SK-N-SH treated with all-trans-retinoic acid at 6 μM for 48 hours (cell line): ENCODE measurements around the gene VIT.

ENCODE experiments used
- ATAC-seq: fragments of 200-7000 bp; cut with Tn5 transposase; 3 replicates; pipeline ENCODE4 v1.9.1; 2020; ENCODE audit warnings: mild to moderate bottlenecking, moderate library complexity
- ARNTL ChIP-seq: fragments of 450-650 bp; formaldehyde crosslinking; IDR thresholded peaks from 2 replicates; pipeline ENCODE4 v1.5.0; 2020; ENCODE audit warnings: low read depth, mild to moderate bottlenecking, moderate library complexity, borderline replicate concordance
- BACH2 ChIP-seq: fragments of 250-450 bp; sonication (Bioruptor Pico); IDR thresholded peaks from 2 replicates; pipeline ENCODE4 v1.9.0; 2021; ENCODE audit warnings: mild to moderate bottlenecking, borderline replicate concordance
- ESRRG ChIP-seq: fragments of 250-450 bp; sonication (Bioruptor Pico); IDR thresholded peaks from 2 replicates; pipeline ENCODE4 v1.6.1; 2021; ENCODE audit warnings: mild to moderate bottlenecking
- GLIS3 ChIP-seq: fragments of 250-450 bp; sonication (Bioruptor Pico); IDR thresholded peaks from 2 replicates; pipeline ENCODE4 v1.5.0; 2020; ENCODE audit warnings: mild to moderate bottlenecking, moderate library complexity
- ISL1 ChIP-seq: fragments of 250-450 bp; sonication (Bioruptor Pico); IDR thresholded peaks from 2 replicates; pipeline ENCODE4 v2.1.2; 2022; ENCODE audit warnings: mild to moderate bottlenecking, moderate library complexity
- OSR1 ChIP-seq: fragments of 250-450 bp; sonication (Bioruptor Pico); IDR thresholded peaks from 2 replicates; pipeline ENCODE4 v1.8.0; 2022; ENCODE audit warnings: moderate library complexity, mild to moderate bottlenecking, inconsistent platforms
- PPARA ChIP-seq: fragments of 250-450 bp; sonication (Bioruptor Pico); IDR thresholded peaks from 2 replicates; pipeline ENCODE4 v1.5.0; 2020; ENCODE audit warnings: mild to moderate bottlenecking, borderline replicate concordance
- RARB ChIP-seq: fragments of 250-450 bp; sonication (Bioruptor Pico); IDR thresholded peaks from 2 replicates; pipeline ENCODE4 v1.8.0; 2021; ENCODE audit warnings: mild to moderate bottlenecking, moderate library complexity
- SNAI2 ChIP-seq: fragments of 250-450 bp; sonication (Bioruptor Pico); IDR thresholded peaks from 2 replicates; pipeline ENCODE4 v1.5.0; 2020; ENCODE audit warnings: mild to moderate bottlenecking, moderate library complexity
- TCF4 ChIP-seq: fragments of 250-450 bp; sonication (Bioruptor Pico); IDR thresholded peaks from 2 replicates; pipeline ENCODE4 v1.8.0; 2021; ENCODE audit warnings: mild to moderate bottlenecking, moderate library complexity, borderline replicate concordance
- TOX ChIP-seq: fragments of 250-450 bp; sonication (Bioruptor Pico); IDR thresholded peaks from 2 replicates; pipeline ENCODE4 v1.8.0; 2021; ENCODE audit warnings: mild to moderate bottlenecking, moderate library complexity, borderline replicate concordance
- ZFP3 ChIP-seq: fragments of 250-450 bp; sonication (Bioruptor Pico); IDR thresholded peaks from 2 replicates; pipeline ENCODE4 v1.5.0; 2020; ENCODE audit warnings: mild to moderate bottlenecking, moderate library complexity
- ZFP30 ChIP-seq: fragments of 450-650 bp; formaldehyde crosslinking; IDR thresholded peaks from 2 replicates; pipeline ENCODE4 v1.5.0; 2022; ENCODE audit warnings: mild to moderate bottlenecking, moderate library complexity
- ZNF565 ChIP-seq: fragments of 450-650 bp; formaldehyde crosslinking; conservative IDR thresholded peaks from 2 replicates; pipeline ENCODE4 v1.5.0; 2020; ENCODE audit warnings: low read depth, mild to moderate bottlenecking, moderate library complexity
- ZNF8 ChIP-seq: fragments of 450-650 bp; formaldehyde crosslinking; IDR thresholded peaks from 2 replicates; pipeline ENCODE4 v1.5.0; 2020; ENCODE audit warnings: mild to moderate bottlenecking, moderate library complexity
- TF ChIP-seq, protein P1 (sequence below): fragments of 250-450 bp; sonication (Bioruptor Pico); IDR thresholded peaks from 2 replicates; pipeline ENCODE4 v1.8.0; 2020; ENCODE audit warnings: mild to moderate bottlenecking, moderate library complexity, borderline replicate concordance
- TF ChIP-seq, protein P2 (sequence below): fragments of 250-450 bp; sonication (Bioruptor Pico); IDR thresholded peaks from 2 replicates; pipeline ENCODE4 v1.8.0; 2021; ENCODE audit warnings: low read depth, mild to moderate bottlenecking, moderate library complexity, borderline replicate concordance
- TF ChIP-seq, protein P3 (sequence below): fragments of 250-450 bp; sonication (Bioruptor Pico); IDR thresholded peaks from 2 replicates; pipeline ENCODE4 v1.5.1; 2021; ENCODE audit warnings: mild to moderate bottlenecking, moderate library complexity
- TF ChIP-seq, protein P4 (sequence below): fragments of 250-450 bp; sonication (Bioruptor Pico); IDR thresholded peaks from 2 replicates; pipeline ENCODE4 v1.5.0; 2020; ENCODE audit warnings: mild to moderate bottlenecking, moderate library complexity
- TF ChIP-seq, protein P5 (sequence below): fragments of 250-450 bp; sonication (Bioruptor Pico); IDR thresholded peaks from 2 replicates; pipeline ENCODE4 v1.5.1; 2020; ENCODE audit warnings: low read depth, mild to moderate bottlenecking, moderate library complexity

The VIT gene

DNA sequence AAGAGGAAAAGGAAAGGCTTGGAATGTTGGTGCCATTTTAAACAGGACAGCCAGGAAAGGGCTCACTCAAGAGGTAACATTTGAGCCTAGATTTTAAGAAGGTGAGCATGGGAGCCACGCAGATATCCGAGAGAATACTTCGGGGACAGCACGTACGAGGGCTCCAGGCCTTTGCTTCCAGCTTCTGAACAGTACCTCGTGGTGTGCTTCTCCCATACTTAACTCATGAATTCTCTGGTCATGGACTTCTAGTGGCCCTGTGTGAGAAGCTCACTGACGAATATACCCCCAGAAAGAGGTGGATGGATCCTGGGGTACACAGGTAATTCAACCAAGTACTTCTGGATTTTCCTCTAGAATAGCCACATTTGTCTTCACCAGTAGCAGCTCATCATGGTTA, 2.7 kb upstream of the VIT start:
- TF ChIP-seq, protein P1, sequence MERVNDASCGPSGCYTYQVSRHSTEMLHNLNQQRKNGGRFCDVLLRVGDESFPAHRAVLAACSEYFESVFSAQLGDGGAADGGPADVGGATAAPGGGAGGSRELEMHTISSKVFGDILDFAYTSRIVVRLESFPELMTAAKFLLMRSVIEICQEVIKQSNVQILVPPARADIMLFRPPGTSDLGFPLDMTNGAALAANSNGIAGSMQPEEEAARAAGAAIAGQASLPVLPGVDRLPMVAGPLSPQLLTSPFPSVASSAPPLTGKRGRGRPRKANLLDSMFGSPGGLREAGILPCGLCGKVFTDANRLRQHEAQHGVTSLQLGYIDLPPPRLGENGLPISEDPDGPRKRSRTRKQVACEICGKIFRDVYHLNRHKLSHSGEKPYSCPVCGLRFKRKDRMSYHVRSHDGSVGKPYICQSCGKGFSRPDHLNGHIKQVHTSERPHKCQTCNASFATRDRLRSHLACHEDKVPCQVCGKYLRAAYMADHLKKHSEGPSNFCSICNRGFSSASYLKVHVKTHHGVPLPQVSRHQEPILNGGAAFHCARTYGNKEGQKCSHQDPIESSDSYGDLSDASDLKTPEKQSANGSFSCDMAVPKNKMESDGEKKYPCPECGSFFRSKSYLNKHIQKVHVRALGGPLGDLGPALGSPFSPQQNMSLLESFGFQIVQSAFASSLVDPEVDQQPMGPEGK (CRISPR knock-in tag): no peak
- TF ChIP-seq, protein P2, sequence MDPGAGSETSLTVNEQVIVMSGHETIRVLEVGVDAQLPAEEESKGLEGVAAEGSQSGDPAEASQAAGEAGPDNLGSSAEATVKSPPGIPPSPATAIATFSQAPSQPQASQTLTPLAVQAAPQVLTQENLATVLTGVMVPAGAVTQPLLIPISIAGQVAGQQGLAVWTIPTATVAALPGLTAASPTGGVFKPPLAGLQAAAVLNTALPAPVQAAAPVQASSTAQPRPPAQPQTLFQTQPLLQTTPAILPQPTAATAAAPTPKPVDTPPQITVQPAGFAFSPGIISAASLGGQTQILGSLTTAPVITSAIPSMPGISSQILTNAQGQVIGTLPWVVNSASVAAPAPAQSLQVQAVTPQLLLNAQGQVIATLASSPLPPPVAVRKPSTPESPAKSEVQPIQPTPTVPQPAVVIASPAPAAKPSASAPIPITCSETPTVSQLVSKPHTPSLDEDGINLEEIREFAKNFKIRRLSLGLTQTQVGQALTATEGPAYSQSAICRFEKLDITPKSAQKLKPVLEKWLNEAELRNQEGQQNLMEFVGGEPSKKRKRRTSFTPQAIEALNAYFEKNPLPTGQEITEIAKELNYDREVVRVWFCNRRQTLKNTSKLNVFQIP (CRISPR knock-in tag): no peak
- TF ChIP-seq TCF4 (CRISPR knock-in tag) (no peak), BACH2 (CRISPR knock-in tag) (no peak), RARB (CRISPR knock-in tag) (no peak), ISL1 (no peak), ESRRG (CRISPR knock-in tag) (no peak), ZFP30 (CRISPR knock-in tag) (no peak), ARNTL (CRISPR knock-in tag) (no peak), SNAI2 (CRISPR knock-in tag) (no peak), OSR1 (CRISPR knock-in tag) (no peak), TOX (no peak), GLIS3 (CRISPR knock-in tag) (no peak), PPARA (CRISPR knock-in tag) (no peak)
- TF ChIP-seq, protein P3, sequence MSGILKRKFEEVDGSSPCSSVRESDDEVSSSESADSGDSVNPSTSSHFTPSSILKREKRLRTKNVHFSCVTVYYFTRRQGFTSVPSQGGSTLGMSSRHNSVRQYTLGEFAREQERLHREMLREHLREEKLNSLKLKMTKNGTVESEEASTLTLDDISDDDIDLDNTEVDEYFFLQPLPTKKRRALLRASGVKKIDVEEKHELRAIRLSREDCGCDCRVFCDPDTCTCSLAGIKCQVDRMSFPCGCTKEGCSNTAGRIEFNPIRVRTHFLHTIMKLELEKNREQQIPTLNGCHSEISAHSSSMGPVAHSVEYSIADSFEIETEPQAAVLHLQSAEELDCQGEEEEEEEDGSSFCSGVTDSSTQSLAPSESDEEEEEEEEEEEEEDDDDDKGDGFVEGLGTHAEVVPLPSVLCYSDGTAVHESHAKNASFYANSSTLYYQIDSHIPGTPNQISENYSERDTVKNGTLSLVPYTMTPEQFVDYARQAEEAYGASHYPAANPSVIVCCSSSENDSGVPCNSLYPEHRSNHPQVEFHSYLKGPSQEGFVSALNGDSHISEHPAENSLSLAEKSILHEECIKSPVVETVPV (CRISPR knock-in tag): no peak
- TF ChIP-seq, protein P4, sequence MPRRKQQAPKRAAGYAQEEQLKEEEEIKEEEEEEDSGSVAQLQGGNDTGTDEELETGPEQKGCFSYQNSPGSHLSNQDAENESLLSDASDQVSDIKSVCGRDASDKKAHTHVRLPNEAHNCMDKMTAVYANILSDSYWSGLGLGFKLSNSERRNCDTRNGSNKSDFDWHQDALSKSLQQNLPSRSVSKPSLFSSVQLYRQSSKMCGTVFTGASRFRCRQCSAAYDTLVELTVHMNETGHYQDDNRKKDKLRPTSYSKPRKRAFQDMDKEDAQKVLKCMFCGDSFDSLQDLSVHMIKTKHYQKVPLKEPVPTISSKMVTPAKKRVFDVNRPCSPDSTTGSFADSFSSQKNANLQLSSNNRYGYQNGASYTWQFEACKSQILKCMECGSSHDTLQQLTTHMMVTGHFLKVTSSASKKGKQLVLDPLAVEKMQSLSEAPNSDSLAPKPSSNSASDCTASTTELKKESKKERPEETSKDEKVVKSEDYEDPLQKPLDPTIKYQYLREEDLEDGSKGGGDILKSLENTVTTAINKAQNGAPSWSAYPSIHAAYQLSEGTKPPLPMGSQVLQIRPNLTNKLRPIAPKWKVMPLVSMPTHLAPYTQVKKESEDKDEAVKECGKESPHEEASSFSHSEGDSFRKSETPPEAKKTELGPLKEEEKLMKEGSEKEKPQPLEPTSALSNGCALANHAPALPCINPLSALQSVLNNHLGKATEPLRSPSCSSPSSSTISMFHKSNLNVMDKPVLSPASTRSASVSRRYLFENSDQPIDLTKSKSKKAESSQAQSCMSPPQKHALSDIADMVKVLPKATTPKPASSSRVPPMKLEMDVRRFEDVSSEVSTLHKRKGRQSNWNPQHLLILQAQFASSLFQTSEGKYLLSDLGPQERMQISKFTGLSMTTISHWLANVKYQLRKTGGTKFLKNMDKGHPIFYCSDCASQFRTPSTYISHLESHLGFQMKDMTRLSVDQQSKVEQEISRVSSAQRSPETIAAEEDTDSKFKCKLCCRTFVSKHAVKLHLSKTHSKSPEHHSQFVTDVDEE (CRISPR knock-in tag): no peak
- ATAC-seq: no peak

DNA sequence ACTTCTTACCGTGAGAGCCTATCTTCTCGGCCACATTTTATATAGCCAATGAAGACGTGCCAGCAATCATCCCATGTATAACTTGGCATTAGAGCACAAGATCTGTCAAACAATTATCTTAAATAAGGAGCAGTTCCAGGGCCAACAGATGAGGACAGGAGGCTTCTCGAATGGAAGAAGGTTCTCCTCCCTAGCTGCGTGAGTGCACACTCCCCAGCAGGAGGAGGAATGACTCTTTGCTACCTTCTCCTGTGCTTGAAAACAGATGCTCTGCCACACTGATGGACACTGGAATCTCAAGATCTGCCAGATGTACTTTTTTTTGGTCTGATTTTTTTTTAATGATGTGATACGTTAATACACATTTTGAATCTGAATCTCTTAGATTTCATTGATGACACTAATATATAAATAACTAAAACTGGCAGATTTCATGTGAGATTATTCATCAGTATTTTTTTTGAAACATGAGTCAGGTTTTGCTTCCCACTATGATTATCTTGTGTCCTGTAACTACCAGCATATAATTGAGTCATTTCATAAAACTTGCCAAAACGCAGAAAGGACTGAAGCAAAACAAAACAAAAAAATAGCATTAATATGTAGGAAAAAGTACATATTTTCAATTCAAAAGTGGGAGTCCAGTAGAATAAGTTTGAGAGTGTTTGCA, 626 bp upstream of the VIT start:
- TF ChIP-seq ZNF8 (CRISPR knock-in tag): no peak
- TF ChIP-seq ZNF565 (CRISPR knock-in tag): no peak
- TF ChIP-seq RARB (CRISPR knock-in tag): no peak
- TF ChIP-seq ZFP3: no peak
- TF ChIP-seq OSR1 (CRISPR knock-in tag): no peak
- TF ChIP-seq PPARA (CRISPR knock-in tag): no peak
- TF ChIP-seq ARNTL (CRISPR knock-in tag): no peak
- TF ChIP-seq, protein P4 (CRISPR knock-in tag): no peak
- TF ChIP-seq, protein P5, sequence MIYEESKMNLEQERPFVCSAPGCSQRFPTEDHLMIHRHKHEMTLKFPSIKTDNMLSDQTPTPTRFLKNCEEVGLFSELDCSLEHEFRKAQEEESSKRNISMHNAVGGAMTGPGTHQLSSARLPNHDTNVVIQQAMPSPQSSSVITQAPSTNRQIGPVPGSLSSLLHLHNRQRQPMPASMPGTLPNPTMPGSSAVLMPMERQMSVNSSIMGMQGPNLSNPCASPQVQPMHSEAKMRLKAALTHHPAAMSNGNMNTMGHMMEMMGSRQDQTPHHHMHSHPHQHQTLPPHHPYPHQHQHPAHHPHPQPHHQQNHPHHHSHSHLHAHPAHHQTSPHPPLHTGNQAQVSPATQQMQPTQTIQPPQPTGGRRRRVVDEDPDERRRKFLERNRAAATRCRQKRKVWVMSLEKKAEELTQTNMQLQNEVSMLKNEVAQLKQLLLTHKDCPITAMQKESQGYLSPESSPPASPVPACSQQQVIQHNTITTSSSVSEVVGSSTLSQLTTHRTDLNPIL (CRISPR knock-in tag): no peak
- TF ChIP-seq SNAI2 (CRISPR knock-in tag): no peak
- TF ChIP-seq ESRRG (CRISPR knock-in tag): no peak
- peak; percentile 99 for ATAC-seq
